ENCODE data around the gene HADHB.
"Not testable (repeated sequence)": the region's sequence is repeated elsewhere in the genome, so short reads cannot be mapped to it uniquely, and the experiment has no call there.

HADHB gene

GRCh38 chr2:26245810-26246209 is 1.1 kb downstream of the HADHB start:
- no peak for DNase-seq

DNA sequence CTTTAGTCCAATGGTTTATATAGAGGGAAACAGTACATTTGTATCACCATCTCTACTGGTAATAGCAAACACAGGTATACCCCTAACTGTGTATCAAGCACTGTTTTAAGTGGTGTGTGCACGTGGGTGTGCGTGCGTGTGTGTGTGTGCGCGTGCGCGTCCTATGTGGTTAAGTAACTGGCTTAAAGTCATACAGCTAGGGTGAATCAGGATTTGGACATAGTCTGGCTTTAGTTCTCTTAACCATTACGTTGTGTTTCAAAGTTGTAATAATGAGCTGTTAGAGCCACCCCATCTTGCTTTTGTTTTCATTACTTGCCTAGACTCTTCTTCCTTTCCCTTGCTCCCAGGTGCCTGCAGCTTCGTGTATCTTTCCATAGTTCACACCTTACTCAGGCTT is 2.1 kb downstream of the HADHB start:
- peak; percentile 14 to 41 for DNase-seq

- DNase-seq = no peak
Measured at GRCh38 chr2:26249625-26250024, 4.9 kb downstream of the HADHB start.

DNA sequence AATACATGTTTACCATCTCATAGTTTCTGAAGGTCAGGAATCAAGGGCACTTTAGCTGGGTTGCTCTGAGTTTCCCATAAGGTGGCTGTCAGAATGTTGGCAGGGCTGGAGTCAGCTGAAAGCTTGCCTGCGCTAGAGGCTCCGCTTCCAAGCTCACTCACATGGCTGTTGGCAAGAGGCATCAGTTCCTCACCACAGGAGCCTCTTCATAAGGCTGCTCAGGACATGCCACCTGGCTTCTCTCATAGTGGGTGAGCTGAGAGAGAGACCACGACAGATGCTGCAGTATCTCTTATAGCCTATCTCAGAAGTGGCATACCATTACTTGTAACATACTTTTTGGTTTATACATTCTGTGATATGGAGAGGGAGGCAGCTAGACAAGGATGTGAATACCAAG is 7.2 kb downstream of the HADHB start:
- DNase-seq = no peak

- peak in 1 of 2 donors; percentile 32 for DNase-seq
Measured at GRCh38 chr2:26255759-26256384, 11.1 kb downstream of the HADHB start.

DNA sequence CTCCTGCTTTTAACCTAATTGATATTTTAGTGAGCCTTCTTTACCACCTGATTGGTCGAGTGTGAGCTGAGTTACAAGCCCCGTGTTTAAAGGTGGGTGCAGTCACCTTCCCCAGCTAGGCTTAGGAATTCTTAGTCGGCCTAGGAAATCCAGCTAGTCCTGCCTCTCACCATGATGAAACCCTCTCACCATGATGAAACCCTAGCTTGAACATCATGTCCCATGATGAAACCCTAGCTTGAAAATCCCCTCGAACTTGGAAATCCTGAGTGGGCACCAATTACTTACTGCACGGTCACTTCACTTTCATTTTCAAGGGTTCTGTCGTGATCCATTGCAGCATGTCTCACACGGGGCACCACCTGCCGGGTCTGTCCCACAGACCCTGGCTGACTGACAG is 14.1 kb downstream of the HADHB start:
- DNase-seq = peak in 1 of 2 donors; percentile 35

GRCh38 chr2:26268213-26268612 is 23.5 kb downstream of the HADHB start:
- peak; percentile 21 to 50 for DNase-seq

DNA sequence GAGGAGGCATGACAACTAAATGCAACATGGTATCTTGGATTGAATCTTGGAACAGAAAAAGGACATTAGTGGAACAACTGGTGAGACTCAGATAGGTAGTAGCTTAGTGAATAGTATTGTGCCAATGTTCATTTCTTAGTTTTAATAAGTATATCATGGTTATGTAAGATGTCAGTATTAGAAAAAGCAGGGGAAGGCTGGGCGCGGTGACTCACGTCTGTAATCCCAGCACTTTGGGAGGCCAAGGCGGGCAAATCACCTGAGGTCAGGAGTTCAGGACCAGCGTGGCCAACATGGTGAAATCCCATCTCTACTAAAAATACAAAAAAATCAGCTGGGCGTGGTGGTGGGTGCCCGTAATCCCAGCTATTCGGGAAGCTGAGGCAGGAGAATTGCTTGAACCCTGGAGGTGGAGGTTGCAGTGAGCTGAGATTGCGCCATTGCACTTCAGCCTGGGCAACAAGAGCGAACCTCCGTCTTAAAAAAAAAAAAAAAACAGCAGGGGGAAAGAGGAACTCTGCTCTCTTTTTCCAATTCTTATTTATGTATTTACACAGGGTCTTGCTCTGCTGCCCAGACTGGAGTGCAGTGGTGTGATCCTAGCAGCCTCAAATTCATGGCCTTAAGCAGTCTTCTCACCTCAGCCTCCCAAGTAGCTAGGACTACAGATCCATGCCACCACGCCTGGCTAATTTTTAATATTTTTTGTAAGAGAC is 24.1 kb downstream of the HADHB start:
- not testable (repeated sequence) for DNase-seq

DNA sequence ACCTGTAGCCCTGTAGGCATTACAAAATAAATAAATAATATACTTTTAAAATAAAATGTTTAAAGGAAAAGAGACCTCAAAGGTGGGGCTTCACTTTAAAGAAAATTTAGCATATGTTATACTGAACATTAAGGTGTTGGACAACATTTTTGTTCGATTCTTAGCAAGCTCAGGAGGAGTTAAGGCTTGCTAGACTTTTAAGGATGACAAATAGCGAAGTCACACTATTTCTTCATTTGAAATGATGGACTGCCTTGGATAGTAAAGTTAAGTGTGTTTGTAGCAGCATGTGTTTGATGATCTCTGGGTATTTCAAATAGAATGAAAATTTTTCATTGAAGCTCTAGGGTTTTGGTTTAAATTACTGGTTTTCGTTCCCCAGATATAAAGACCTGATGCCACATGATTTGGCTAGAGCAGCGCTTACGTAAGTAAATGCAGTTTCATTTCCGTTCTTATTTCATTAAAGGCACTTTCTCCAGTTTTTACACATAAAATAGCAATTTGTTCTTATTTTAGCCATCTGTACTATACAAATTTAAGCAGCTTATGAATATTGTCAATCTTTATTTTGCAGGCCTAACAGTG is 24.9 kb downstream of the HADHB start:
- DNase-seq = peak; percentile 52 to 70

DNA sequence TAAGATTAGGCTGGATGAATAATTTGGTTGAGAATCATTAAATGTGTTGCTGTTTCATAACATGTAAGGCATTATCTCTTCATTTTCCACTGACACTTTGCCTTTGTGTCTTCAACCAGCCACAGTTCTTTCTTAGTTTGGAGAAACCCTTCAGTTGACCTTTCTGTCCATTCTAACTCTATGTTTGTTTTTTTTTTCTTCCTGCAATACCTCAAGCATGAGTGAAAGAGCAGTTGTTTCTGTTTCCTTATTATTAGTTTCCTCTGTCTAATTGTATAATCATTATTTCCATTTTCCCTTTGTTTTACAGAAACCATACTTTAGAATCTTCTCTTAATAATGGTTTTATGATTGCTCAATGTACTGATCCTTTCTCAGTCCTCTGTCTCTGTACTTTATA is 25.6 kb downstream of the HADHB start:
- DNase-seq = peak in 1 of 2 donors; percentile 22

DNA sequence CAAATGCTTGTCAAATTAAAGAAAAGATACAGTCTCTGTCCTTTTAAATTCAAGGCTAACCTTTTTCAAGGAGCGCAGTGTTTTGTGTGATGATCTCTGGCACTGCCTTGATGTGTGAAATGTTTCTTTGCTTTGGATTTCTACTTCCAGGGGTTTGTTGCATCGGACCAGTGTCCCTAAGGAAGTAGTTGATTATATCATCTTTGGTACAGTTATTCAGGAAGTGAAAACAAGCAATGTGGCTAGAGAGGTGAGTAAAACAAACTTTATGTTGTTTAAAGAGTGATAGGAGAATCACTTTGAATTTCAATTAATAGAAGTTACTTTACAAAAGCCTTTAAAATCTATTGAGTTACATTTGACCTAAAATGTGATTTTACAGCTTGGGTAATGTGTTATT is 28.8 kb downstream of the HADHB start:
- peak; percentile 31 to 45 for DNase-seq

DNA sequence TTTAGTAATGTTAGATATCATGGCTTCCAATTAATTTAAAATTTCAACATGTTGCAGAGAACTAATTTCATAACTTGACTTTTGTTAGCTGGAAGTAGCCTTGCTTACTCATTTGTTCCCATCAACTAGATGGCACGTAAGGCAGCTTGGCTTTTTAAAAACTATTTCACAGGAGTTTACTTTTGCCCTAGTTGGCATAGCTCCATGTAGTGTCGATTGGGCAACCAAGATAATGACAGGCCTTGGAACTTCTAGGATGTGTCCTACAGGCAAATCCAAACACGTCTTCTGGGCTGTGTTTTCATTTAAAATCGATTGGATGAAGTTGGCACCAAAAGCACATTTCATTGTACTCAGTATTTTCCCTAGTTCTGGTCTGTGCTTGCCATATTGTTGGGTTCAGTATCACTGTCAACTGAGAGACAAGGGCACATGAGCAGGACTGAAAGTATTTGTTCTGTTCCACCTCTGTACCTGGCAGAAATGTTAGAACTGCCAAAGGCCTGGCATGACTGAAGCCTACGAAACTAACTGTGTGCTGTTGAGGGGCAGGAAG is 29.4 kb downstream of the HADHB start:
- peak; percentile 58 to 84 for DNase-seq

GRCh38 chr2:26276484-26277227 is 31.9 kb downstream of the HADHB start:
- DNase-seq = no peak

DNA sequence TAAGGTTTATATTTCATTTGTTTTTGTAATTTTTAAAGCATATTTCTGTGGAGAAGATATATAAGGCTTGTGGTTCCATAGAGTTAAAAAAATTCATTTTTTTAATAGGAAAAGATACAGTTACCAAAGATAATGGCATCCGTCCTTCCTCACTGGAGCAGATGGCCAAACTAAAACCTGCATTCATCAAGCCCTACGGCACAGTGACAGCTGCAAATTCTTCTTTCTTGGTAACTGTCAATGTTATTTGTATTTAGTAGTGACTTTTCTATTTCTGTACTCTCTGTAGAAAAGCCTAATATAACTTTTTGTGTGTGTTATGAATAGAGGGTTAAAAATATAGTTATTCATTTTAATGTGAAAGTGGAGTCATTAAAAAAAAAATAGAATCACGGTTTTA is 35.1 kb downstream of the HADHB start:
- no peak for DNase-seq

DNA sequence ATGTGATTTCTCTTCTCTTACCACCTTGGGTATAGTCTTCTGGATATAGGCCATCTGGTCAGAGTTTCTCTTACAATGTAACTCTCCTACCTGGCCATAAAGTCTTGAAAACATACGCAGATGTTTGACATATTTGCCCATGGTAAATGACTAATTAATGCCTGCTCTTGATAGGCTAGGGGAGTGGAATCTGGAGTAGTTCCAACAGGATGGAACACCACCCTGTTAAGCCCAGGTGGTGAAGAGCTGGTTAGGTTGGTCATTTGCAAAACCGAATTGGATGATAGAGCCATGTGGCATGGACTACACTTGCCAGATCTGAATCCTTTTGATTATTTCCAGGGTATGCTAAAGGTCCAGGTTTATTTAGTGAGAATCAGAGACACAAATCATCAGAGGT is 36.5 kb downstream of the HADHB start:
- no peak for DNase-seq

DNA sequence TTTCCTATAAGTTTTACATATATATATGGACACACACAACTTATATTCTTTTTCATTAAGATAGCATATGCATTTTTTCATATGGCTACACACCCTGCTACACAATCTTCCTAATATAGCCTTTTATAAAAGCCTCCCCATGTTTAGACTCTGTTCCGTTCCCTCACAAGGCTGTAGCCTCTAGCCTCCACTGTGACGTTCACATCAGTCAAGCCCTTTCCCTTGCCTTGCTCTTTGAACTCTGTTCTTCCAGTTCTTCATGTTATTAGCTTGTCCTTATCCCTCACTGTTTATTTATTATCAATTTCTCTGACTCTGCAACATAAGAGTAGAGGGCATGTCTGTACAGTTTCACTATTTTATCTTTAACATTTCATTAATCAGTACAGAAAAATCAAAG is 38.9 kb downstream of the HADHB start:
- DNase-seq = no peak

DNA sequence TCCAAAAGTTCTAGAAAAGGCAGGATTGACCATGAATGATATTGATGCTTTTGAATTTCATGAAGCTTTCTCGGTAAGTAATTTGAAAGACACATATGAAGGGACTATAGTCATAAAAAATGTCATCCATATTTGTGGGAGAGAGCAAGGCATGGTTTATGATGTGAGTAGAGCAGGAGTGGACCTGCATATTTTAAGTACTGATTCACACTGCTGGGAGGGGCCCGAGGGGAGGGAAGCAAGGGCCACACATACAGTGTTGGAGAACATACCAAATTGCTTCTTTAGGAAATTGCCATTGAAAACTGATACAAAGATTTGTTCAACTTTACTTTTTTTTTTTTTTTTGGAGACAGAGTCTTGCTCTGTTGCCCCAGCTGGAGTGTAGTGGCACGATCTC is 39.4 kb downstream of the HADHB start:
- no peak for DNase-seq

- DNase-seq = no peak
Measured at GRCh38 chr2:26285931-26286330, 41.2 kb downstream of the HADHB start.

DNA sequence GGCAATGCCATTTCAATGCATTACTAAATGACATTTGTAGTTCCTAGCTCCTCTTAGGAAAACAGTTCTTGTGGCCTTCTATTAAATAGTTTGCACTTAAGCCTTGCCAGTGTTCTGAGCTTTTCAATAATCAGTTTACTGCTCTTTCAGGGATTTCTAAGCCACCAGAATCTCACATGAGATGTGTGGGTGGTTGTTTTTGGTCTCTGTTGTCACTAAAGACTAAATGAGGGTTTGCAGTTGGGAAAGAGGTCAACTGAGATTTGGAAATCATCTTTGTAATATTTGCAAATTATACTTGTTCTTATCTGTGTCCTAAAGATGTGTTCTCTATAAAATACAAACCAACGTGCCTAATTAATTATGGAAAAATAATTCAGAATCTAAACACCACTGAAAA is 45.3 kb downstream of the HADHB start:
- peak; percentile 74 to 86 for DNase-seq

GRCh38 chr2:26292646-26293045 is 47.9 kb downstream of the HADHB start:
- DNase-seq = peak; percentile 55 to 77

GRCh38 chr2:26295511-26295910 is 50.8 kb downstream of the HADHB start:
- no peak for DNase-seq

GRCh38 chr2:26297061-26297460 is 52.3 kb downstream of the HADHB start:
- no peak for DNase-seq

DNA sequence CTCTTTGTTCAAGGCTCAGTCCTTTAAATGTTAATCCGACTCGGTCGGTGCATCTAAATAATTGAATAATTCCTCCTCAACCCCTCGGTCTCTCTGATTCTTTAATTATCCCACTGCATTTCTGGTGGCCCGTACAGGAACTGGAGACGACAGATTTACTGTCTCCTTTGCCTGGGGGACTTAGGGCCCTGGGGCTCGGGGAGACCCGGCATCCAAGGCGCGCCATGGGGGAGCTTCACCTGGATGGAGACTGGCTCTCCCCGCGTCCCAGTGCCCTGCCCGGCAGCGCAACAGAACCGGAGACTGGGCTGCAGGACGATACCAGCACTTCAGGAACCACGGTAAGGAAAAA is 53.5 kb downstream of the HADHB start:
- no peak for DNase-seq
